Activated CD8-positive, alpha-beta T cell treated with anti-CD3 and anti-CD28 coated beads for 36 hours (primary cell): ENCODE measurements around the gene CYP27C1. TPM values are rescaled to one million over a fixed set of nuclear protein-coding genes. Genes with fewer than 3 reads are reported as not detected.

Experiments
- ATAC-seq: fragments of 200-7000 bp; cut with Tn5 transposase; one replicate; pipeline ENCODE4 v1.10.0; 2021; ENCODE audit warnings: mild to moderate bottlenecking, moderate library complexity
- CTCF ChIA-PET: fragments of 350-600 bp; sonication (Branson Sonifier 250); formaldehyde crosslinking; loops from one replicate; lab custom pipeline; 2021; ENCODE audit warnings: antibody characterized with exemption; lab: Charles Lee
- POLR2A ChIA-PET: fragments of 350-600 bp; sonication (Branson Sonifier 250); formaldehyde crosslinking; loops from one replicate; lab custom pipeline; 2021; ENCODE audit warnings: antibody characterized with exemption; lab: Charles Lee
- DNase-seq: peaks from one replicate; pipeline ENCODE4 v3.0.0-alpha.2; 2020
- H3K27ac Mint-ChIP-seq: one replicate; pipeline ENCODE4 v1.8.0; 2021; ENCODE audit warnings: mild to moderate bottlenecking, mixed read lengths
- H3K27me3 Mint-ChIP-seq: one replicate; pipeline ENCODE4 v1.8.0; 2021; ENCODE audit warnings: mixed read lengths
- H3K36me3 Mint-ChIP-seq: one replicate; pipeline ENCODE4 v1.8.0; 2021; ENCODE audit warnings: low read depth, mixed read lengths
- H3K4me1 Mint-ChIP-seq: one replicate; pipeline ENCODE4 v1.8.0; 2021; ENCODE audit warnings: low read depth, mixed read lengths
- H3K4me3 Mint-ChIP-seq: one replicate; pipeline ENCODE4 v1.8.0; 2021; ENCODE audit warnings: mild to moderate bottlenecking, moderate library complexity, mixed read lengths
- H3K9me3 Mint-ChIP-seq: one replicate; pipeline ENCODE4 v1.8.0; 2021; ENCODE audit warnings: mixed read lengths
- CTCF ChIP-seq: fragments of 200-600 bp; IDR thresholded peaks from one replicate; pipeline ENCODE4 v1.8.0; 2022; ENCODE audit warnings: antibody characterized with exemption, mild to moderate bottlenecking
- intact Hi-C: fragments of 100-400 bp; cut with micrococcal nuclease; formaldehyde crosslinking; loops from one replicate; pipeline ENCODE4 v1.10.0; 2022
- total RNA-seq, 2 experiments: library from RNA; stranded (reverse); gene quantifications; one replicate each; pipeline ENCODE4 v1.2.3, GENCODE V29; 2021

Gene CYP27C1
- total RNA-seq, 2 experiments from 2014 or later: not detected

- DNase-seq (no peak), ATAC-seq (no peak)
- Mint-ChIP-seq H3K4me1 (no peaks in the 10 kb centered on the region), H3K36me3 (no peaks in the 10 kb centered on the region), H3K27ac (no peak overlapping the region), H3K27me3 (no peaks in the 10 kb centered on the region), H3K4me3 (no peak overlapping the region), H3K9me3 (peaks cover 3% of the 10 kb centered on the region)
- intact Hi-C loops: no loop called here
- CTCF ChIA-PET: interaction anchor here (1.2 to 1.3 kb wide), 2 partner anchors 23 to 284 kb away, joined by 3 read pairs; no protein-coding TSS in a partner anchor
- POLR2A ChIA-PET: no interaction called here
- TF ChIP-seq CTCF: no peak
Measured at GRCh38 chr2:127194447-127194846, 25.7 kb downstream of the CYP27C1 start.

GRCh38 chr2:127193967-127194280 is 26.2 kb downstream of the CYP27C1 start:
- ATAC-seq (no peak), DNase-seq (no peak)
- Mint-ChIP-seq H3K36me3 (no peaks in the 10 kb centered on the region), H3K4me1 (no peaks in the 10 kb centered on the region), H3K9me3 (peaks cover 5% of the 10 kb centered on the region), H3K27ac (no peak overlapping the region), H3K4me3 (no peak overlapping the region), H3K27me3 (no peaks in the 10 kb centered on the region)
- intact Hi-C loops: no loop called here
- POLR2A ChIA-PET: no interaction called here
- no peak for TF ChIP-seq CTCF
- CTCF ChIA-PET: interaction anchor here (1.3 kb wide), 1 partner anchor 285 kb away, joined by 3 read pairs; no protein-coding TSS in a partner anchor

GRCh38 chr2:127193164-127193966 is 26.7 kb downstream of the CYP27C1 start:
- Mint-ChIP-seq H3K4me3 (no peak overlapping the region), H3K27me3 (peaks cover 1% of the 10 kb centered on the region), H3K36me3 (no peaks in the 10 kb centered on the region), H3K27ac (no peak overlapping the region), H3K9me3 (peaks cover 5% of the 10 kb centered on the region), H3K4me1 (no peaks in the 10 kb centered on the region)
- ATAC-seq (no peak), DNase-seq (no peak)
- intact Hi-C loops: no loop called here
- TF ChIP-seq CTCF: no peak
- POLR2A ChIA-PET: interaction anchor here (0.6 kb wide), 1 partner anchor 153 kb away, joined by 4 read pairs; no protein-coding TSS in a partner anchor
- CTCF ChIA-PET: no interaction called here

- intact Hi-C loops: no loop called here
- ChIA-PET CTCF (interaction anchor here (1.9 kb wide), 1 partner anchor 10 kb away, joined by 4 read pairs; no protein-coding TSS in a partner anchor), POLR2A (no interaction called here)
- Mint-ChIP-seq H3K27ac (no peak overlapping the region), H3K27me3 (peaks cover 5% of the 10 kb centered on the region), H3K9me3 (peaks cover 5% of the 10 kb centered on the region), H3K4me3 (no peak overlapping the region), H3K4me1 (no peaks in the 10 kb centered on the region), H3K36me3 (no peaks in the 10 kb centered on the region)
- no peak for ATAC-seq
- DNase-seq: no peak
- TF ChIP-seq CTCF: no peak
Measured at GRCh38 chr2:127191331-127192219, 28.5 kb downstream of the CYP27C1 start.
